A673 (cell line): ENCODE data around the gene MALL. TPM values are rescaled to one million over a fixed set of nuclear protein-coding genes. Genes with fewer than 3 reads are reported as not detected.
"Not testable (repeated sequence)": the region's sequence is repeated elsewhere in the genome, so short reads cannot be mapped to it uniquely, and the experiment has no call there.

Experiments used
- BruUV-seq: library from RNA; stranded (reverse); fragments of 400-500 nt; replicated peaks from 2 replicates; lab custom pipeline; 2021; lab: Mats Ljungman, UMichigan
- CTCF ChIA-PET: fragments of 300-600 bp; sonication (Branson Sonifier 250); formaldehyde crosslinking; loops from one replicate; lab custom pipeline; 2022; ENCODE audit warnings: antibody characterized with exemption; lab: Charles Lee
- POLR2A ChIA-PET: fragments of 300-600 bp; sonication (Branson Sonifier 250); formaldehyde crosslinking; loops from one replicate; lab custom pipeline; 2022; ENCODE audit warnings: antibody characterized with exemption; ENCODE audit not compliant: low non-redundant PET; lab: Charles Lee
- DNase-seq: peaks from one replicate; pipeline ENCODE4 v3.0.0-alpha.2; 2015; ENCODE audit warnings: low spot score
- H3K27ac ChIP-seq: fragments of 200-600 bp; sonication (generic); 2 replicates; pipeline ENCODE4 v1.5.1; 2016; ENCODE audit warnings: mixed run types, low read depth, mild to moderate bottlenecking, mixed read lengths, antibody characterized with exemption, low read length; ENCODE audit not compliant: poor library complexity, severe bottlenecking
- H3K27me3 ChIP-seq: fragments of 200-600 bp; sonication (generic); replicated peaks from 2 replicates; pipeline ENCODE4 v1.6.1; 2017; ENCODE audit warnings: mixed run types, low read depth, mild to moderate bottlenecking, mixed read lengths, antibody characterized with exemption, low read length; ENCODE audit not compliant: insufficient read depth, poor library complexity
- H3K36me3 ChIP-seq: fragments of 200-600 bp; sonication (generic); 2 replicates; pipeline ENCODE4 v1.6.1; 2016; ENCODE audit warnings: mixed run types, mild to moderate bottlenecking, mixed read lengths, antibody characterized with exemption, low read length; ENCODE audit not compliant: insufficient read depth, poor library complexity, severe bottlenecking
- H3K4me1 ChIP-seq: fragments of 200-600 bp; sonication (generic); 2 replicates; pipeline ENCODE4 v1.6.1; 2017; ENCODE audit warnings: mixed run types, mild to moderate bottlenecking, mixed read lengths, antibody characterized with exemption, low read length; ENCODE audit not compliant: insufficient read depth, poor library complexity, severe bottlenecking
- H3K4me3 ChIP-seq: fragments of 200-600 bp; sonication (generic); 2 replicates; pipeline ENCODE4 v1.5.1; 2016; ENCODE audit warnings: low read depth, mixed run types, mild to moderate bottlenecking, mixed read lengths, low read length; ENCODE audit not compliant: poor library complexity, severe bottlenecking
- H3K9me3 ChIP-seq: fragments of 200-600 bp; sonication (generic); 2 replicates; pipeline ENCODE4 v1.6.1; 2016; ENCODE audit warnings: mixed run types, low read depth, mild to moderate bottlenecking, mixed read lengths, antibody characterized with exemption, low read length; ENCODE audit not compliant: poor library complexity, severe bottlenecking
- EZH2 ChIP-seq: fragments of 200-600 bp; sonication (generic); IDR thresholded peaks from 2 replicates; pipeline ENCODE4 v1.6.1; 2017; ENCODE audit warnings: borderline replicate concordance, low read depth, mild to moderate bottlenecking, mixed read lengths, antibody characterized with exemption, low read length; ENCODE audit not compliant: poor library complexity, severe bottlenecking
- intact Hi-C: fragments of 100-400 bp; cut with micrococcal nuclease; formaldehyde crosslinking; loops from one replicate; pipeline ENCODE4 v1.10.0; 2022; ENCODE audit not compliant: unreplicated experiment
- total RNA-seq: library from RNA; stranded (reverse); gene quantifications from 2 replicates; pipeline ENCODE4 v1.2.3, GENCODE V29; 2021
- TF ChIP-seq, protein P1 (sequence below): fragments of 300-800, 200-600 bp; sonication (generic); conservative IDR thresholded peaks from 2 replicates; pipeline ENCODE4 v1.5.1; 2017; ENCODE audit warnings: low read depth, mild to moderate bottlenecking, antibody characterized with exemption, low read length, moderate library complexity, mixed read lengths

Gene MALL
- total RNA-seq, 1 experiment from 2014 or later: 0.17 TPM

DNA sequence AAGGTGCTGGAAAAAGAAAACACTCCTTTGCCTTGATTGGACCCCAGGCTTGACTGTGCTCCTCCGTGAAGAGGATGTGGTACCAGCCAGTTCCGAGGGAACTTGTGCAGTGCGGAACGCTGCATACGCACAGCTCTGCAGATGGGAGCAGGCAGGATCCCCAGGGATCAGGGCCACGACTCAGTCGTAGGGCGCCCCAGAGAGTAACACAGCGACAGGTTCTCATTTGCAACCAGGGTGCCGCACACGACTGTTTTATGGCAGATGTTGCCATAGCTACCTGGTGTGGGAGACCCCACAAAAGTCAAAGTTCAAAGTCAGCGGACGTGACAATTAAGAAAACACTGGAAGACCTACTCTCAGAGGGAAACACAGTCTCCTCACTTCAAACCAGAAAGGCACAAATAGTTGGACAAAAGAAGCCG is 779 bp downstream of the MALL start:
- BruUV-seq: no TSS peak
- Histone ChIP-seq H3K9me3 (no peaks in the 10 kb centered on the region), H3K27me3 (no peaks in the 10 kb centered on the region), H3K27ac (no peak overlapping the region), H3K36me3 (no peaks in the 10 kb centered on the region), H3K4me1 (peaks cover 12% of the 10 kb centered on the region), H3K4me3 (peak overlapping the region; percentile 29)
- TF ChIP-seq EZH2: no peak
- TF ChIP-seq, protein P1, sequence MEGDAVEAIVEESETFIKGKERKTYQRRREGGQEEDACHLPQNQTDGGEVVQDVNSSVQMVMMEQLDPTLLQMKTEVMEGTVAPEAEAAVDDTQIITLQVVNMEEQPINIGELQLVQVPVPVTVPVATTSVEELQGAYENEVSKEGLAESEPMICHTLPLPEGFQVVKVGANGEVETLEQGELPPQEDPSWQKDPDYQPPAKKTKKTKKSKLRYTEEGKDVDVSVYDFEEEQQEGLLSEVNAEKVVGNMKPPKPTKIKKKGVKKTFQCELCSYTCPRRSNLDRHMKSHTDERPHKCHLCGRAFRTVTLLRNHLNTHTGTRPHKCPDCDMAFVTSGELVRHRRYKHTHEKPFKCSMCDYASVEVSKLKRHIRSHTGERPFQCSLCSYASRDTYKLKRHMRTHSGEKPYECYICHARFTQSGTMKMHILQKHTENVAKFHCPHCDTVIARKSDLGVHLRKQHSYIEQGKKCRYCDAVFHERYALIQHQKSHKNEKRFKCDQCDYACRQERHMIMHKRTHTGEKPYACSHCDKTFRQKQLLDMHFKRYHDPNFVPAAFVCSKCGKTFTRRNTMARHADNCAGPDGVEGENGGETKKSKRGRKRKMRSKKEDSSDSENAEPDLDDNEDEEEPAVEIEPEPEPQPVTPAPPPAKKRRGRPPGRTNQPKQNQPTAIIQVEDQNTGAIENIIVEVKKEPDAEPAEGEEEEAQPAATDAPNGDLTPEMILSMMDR: no peak
- intact Hi-C loops: no loop called here
- ChIA-PET CTCF (no interaction called here), POLR2A (no interaction called here)
- no peak for DNase-seq

DNA sequence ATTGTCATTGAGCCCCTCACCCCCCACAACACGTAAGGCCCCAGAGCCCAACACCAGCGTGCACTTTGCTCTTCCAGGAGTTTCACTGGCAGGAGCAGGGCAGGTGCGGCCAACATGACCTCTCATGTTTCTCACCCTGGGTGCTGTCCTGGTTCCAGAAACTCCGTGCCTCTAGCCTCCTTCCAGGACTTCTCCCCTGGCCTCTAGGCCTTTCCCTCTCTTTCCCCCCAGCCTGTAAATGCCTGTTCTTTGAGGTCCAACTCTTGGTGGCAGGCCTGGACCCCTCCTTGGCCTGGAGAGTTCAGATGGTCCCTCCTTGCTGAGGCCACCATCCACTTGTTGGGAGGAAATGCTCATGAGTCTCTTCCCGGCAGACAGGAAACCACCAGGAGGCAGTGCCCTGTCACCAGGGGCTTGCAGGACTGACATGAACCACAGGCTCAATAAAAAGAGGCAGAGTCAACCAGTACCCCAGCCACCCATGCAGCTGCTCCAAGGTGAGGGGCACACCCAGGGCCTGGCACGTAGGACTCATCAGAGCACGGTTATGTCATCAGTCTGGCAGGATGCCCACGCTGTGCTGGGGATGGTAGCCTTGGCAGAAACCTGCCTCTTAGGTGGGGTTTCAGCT is 1.5 kb downstream of the MALL start:
- Histone ChIP-seq H3K9me3 (no peaks in the 10 kb centered on the region), H3K27ac (no peak overlapping the region), H3K4me1 (peaks cover 12% of the 10 kb centered on the region), H3K4me3 (no peak overlapping the region), H3K27me3 (no peaks in the 10 kb centered on the region), H3K36me3 (no peaks in the 10 kb centered on the region)
- peak; percentile 19 for DNase-seq
- no TSS peak for BruUV-seq
- ChIA-PET POLR2A (no interaction called here), CTCF (no interaction called here)
- TF ChIP-seq, protein P1: peak; percentile 25; the same call in 1 of the 2 replicates
- TF ChIP-seq EZH2: no peak
- intact Hi-C loops: no loop called here

- intact Hi-C loops, CTCF ChIA-PET, H3K27ac ChIP-seq, H3K27me3 ChIP-seq, BruUV-seq, DNase-seq, H3K36me3 ChIP-seq, H3K4me3 ChIP-seq, H3K9me3 ChIP-seq, POLR2A ChIA-PET: not testable (repeated sequence)
- H3K4me1 ChIP-seq: peaks cover 16% of the 10 kb centered on the region
Measured at GRCh38 chr2:110108291-110108690, 7.3 kb downstream of the MALL start.
